Measurements from ENCODE around the gene SLC25A12.

DNA sequence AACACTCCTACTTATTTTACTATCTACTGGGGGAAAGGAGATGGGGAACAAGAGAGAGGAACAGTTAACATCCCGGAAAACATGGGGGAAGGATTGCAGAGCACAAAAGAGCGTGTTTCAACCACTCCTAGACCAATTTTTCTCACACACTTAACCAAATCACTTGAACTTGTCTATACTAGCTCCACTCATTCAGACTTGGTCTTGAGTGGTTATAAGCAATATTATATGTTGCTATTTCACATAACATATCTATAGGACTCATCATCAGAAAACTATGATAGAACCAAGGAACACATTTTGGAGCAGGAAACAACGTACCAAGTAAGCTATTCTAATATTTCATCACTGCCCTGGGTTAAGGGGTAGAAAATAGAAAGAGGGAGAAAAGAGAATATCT lies 31.5 kb downstream of the SLC25A12 start:
- TF ChIP-seq ARNTL (CRISPR knock-in tag; IDR thresholded peaks at IDR 0.05; ENCODE audit: borderline replicate concordance, low read depth) (no peak), ZFP3 (CRISPR knock-in tag; IDR thresholded peaks at IDR 0.05) (no peak), ZNF8 (CRISPR knock-in tag; IDR thresholded peaks at IDR 0.05) (no peak), ZNF565 (CRISPR knock-in tag; conservative IDR thresholded peaks at IDR 0.05; ENCODE audit: low read depth) (no peak), CSDC2 (CRISPR knock-in tag; IDR thresholded peaks at IDR 0.05) (no peak), SNAI2 (CRISPR knock-in tag; IDR thresholded peaks at IDR 0.05) (no peak)
- TF ChIP-seq, protein P1, sequence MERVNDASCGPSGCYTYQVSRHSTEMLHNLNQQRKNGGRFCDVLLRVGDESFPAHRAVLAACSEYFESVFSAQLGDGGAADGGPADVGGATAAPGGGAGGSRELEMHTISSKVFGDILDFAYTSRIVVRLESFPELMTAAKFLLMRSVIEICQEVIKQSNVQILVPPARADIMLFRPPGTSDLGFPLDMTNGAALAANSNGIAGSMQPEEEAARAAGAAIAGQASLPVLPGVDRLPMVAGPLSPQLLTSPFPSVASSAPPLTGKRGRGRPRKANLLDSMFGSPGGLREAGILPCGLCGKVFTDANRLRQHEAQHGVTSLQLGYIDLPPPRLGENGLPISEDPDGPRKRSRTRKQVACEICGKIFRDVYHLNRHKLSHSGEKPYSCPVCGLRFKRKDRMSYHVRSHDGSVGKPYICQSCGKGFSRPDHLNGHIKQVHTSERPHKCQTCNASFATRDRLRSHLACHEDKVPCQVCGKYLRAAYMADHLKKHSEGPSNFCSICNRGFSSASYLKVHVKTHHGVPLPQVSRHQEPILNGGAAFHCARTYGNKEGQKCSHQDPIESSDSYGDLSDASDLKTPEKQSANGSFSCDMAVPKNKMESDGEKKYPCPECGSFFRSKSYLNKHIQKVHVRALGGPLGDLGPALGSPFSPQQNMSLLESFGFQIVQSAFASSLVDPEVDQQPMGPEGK (CRISPR knock-in tag; IDR thresholded peaks at IDR 0.05; ENCODE audit: borderline replicate concordance) = no peak
- TF ChIP-seq, protein P2, sequence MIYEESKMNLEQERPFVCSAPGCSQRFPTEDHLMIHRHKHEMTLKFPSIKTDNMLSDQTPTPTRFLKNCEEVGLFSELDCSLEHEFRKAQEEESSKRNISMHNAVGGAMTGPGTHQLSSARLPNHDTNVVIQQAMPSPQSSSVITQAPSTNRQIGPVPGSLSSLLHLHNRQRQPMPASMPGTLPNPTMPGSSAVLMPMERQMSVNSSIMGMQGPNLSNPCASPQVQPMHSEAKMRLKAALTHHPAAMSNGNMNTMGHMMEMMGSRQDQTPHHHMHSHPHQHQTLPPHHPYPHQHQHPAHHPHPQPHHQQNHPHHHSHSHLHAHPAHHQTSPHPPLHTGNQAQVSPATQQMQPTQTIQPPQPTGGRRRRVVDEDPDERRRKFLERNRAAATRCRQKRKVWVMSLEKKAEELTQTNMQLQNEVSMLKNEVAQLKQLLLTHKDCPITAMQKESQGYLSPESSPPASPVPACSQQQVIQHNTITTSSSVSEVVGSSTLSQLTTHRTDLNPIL (CRISPR knock-in tag; IDR thresholded peaks at IDR 0.05; ENCODE audit: low read depth) = no peak

Data from SK-N-SH treated with all-trans-retinoic acid at 6 μM for 48 hours (cell line).